ENCODE results near the gene RAPGEF5.
A peak's percentile ranks its signal among the peaks of the same experiment; 100 is the strongest.

Gene RAPGEF5

DNA sequence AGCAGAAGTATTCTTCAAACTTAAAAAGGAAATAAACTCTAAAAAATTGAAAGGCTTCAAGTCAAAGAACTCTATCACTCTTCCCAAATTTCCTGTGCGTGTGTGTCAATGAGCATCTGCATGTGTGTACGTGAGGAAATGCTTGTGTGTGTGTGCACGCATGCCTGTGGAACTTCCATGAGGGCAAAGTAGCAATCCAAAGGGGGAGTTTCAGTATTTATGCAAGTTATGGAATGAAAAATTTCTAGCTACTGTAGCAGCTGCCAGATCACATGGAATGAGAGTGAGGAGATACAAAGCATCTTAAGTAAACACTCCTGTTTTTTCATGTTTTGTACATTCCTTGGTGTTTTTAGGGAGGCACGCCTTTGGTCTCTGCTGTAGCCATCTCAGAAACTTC lies 152.6 kb downstream of the RAPGEF5 start:
- no peak for DNase-seq (ENCODE audit: insufficient read length, low spot score)
- no peak for FAIRE-seq
- no peak for TF ChIP-seq CTCF (IDR thresholded peaks at IDR 0.05; ENCODE audit: insufficient read depth, missing control alignments)

- FAIRE-seq (no peak), DNase-seq (ENCODE audit: insufficient read length, low spot score) (no peak)
- TF ChIP-seq CTCF (IDR thresholded peaks at IDR 0.05; ENCODE audit: insufficient read depth, missing control alignments): no peak
Observed at GRCh38 chr7:22202141-22202540, 154.8 kb downstream of the RAPGEF5 start.

GRCh38 chr7:22201186-22201880 lies 155.6 kb downstream of the RAPGEF5 start:
- no peak for TF ChIP-seq CTCF (IDR thresholded peaks at IDR 0.05; ENCODE audit: insufficient read depth, missing control alignments)
- DNase-seq (ENCODE audit: insufficient read length, low spot score) (no peak), FAIRE-seq (no peak)

GRCh38 chr7:22200777-22201176 lies 156.2 kb downstream of the RAPGEF5 start:
- DNase-seq (ENCODE audit: insufficient read length, low spot score) (no peak), FAIRE-seq (no peak)
- no peak for TF ChIP-seq CTCF (IDR thresholded peaks at IDR 0.05; ENCODE audit: insufficient read depth, missing control alignments)

GRCh38 chr7:22200238-22200637 lies 156.7 kb downstream of the RAPGEF5 start:
- FAIRE-seq (peak; percentile 91), DNase-seq (ENCODE audit: insufficient read length, low spot score) (no peak)
- TF ChIP-seq CTCF (IDR thresholded peaks at IDR 0.05; ENCODE audit: insufficient read depth, missing control alignments): no peak

GRCh38 chr7:22197376-22197775 lies 159.6 kb downstream of the RAPGEF5 start:
- no peak for DNase-seq (ENCODE audit: insufficient read length, low spot score)
- no peak for TF ChIP-seq CTCF (IDR thresholded peaks at IDR 0.05; ENCODE audit: insufficient read depth, missing control alignments)
- FAIRE-seq: no peak

GRCh38 chr7:22196429-22196828 lies 160.5 kb downstream of the RAPGEF5 start:
- DNase-seq (ENCODE audit: insufficient read length, low spot score) (no peak), FAIRE-seq (peak; percentile 25)
- no peak for TF ChIP-seq CTCF (IDR thresholded peaks at IDR 0.05; ENCODE audit: insufficient read depth, missing control alignments)

All from D721Med (cell line).